Panc1 (cell line): Measurements from ENCODE around the gene RNF133. TPM values are rescaled to one million over a fixed set of nuclear protein-coding genes. Genes with fewer than 3 reads are reported as not detected.

Experiments used
- ATAC-seq: fragments of 200-7000 bp; cut with Tn5 transposase; 2 replicates; pipeline ENCODE4 v1.9.1; 2020; ENCODE audit warnings: mild to moderate bottlenecking, moderate library complexity
- BruUV-seq: library from RNA; stranded (reverse); fragments of 400-500 nt; replicated peaks from 2 replicates; lab custom pipeline; 2021; lab: Mats Ljungman, UMichigan
- CTCF ChIA-PET: fragments of 300-600 bp; sonication (Branson Sonifier 250); formaldehyde crosslinking; loops from one replicate; lab custom pipeline; 2022; ENCODE audit warnings: antibody characterized with exemption; lab: Charles Lee
- POLR2A ChIA-PET: fragments of 300-600 bp; sonication (Branson Sonifier 250); formaldehyde crosslinking; loops from one replicate; lab custom pipeline; 2022; ENCODE audit warnings: antibody characterized with exemption; lab: Charles Lee
- DNase-seq: peaks from one replicate; pipeline ENCODE4 v3.0.0-alpha.2; 2010; ENCODE audit warnings: low read depth, low spot score
- H3K27ac ChIP-seq: 2 replicates; pipeline ENCODE4 v1.5.1; 2011; ENCODE audit warnings: mild to moderate bottlenecking, low read length, inconsistent platforms
- H3K27me3 ChIP-seq: fragments of 200-500 bp; sonication (Bioruptor generic); 2 replicates; pipeline ENCODE4 v1.6.0; 2014; ENCODE audit warnings: low read length, inconsistent platforms; ENCODE audit not compliant: control insufficient read depth, insufficient read depth
- H3K36me3 ChIP-seq: fragments of 200-500 bp; sonication (Bioruptor generic); 2 replicates; pipeline ENCODE4 v1.5.1; 2014; ENCODE audit warnings: inconsistent platforms, mild to moderate bottlenecking, low read length, moderate library complexity; ENCODE audit not compliant: control insufficient read depth, insufficient read depth
- H3K4me1 ChIP-seq: 2 replicates; pipeline ENCODE4 v1.5.1; 2011; ENCODE audit warnings: inconsistent platforms, mild to moderate bottlenecking, low read length, moderate library complexity; ENCODE audit not compliant: control insufficient read depth, insufficient read depth
- H3K4me3 ChIP-seq, 2 experiments: 2 replicates each; pipeline ENCODE4 v1.5.1; 2011 to 2012; ENCODE audit warnings: low read depth in 2 of 2, low read length in 2 of 2, mild to moderate bottlenecking in 2 of 2, inconsistent platforms in 1 of 2, moderate library complexity in 1 of 2
- H3K9me3 ChIP-seq: fragments of 200-500 bp; sonication (Bioruptor generic); 2 replicates; pipeline ENCODE4 v1.5.1; 2014; ENCODE audit warnings: low read depth, mild to moderate bottlenecking, inconsistent platforms, low read length, moderate library complexity; ENCODE audit not compliant: control insufficient read depth, insufficient read depth
- POLR2AphosphoS5 ChIP-seq: IDR thresholded peaks from 2 replicates; pipeline ENCODE4 v1.6.1; 2012; ENCODE audit warnings: mild to moderate bottlenecking, low read depth, low read length, moderate library complexity
- SIN3A ChIP-seq: IDR thresholded peaks from 2 replicates; pipeline ENCODE4 v1.6.1; 2012; ENCODE audit warnings: low read depth, mild to moderate bottlenecking, low read length, moderate library complexity, borderline replicate concordance; ENCODE audit not compliant: insufficient read depth
- TCF7L2 ChIP-seq: IDR thresholded peaks from 2 replicates; pipeline ENCODE4 v1.6.1; 2011; ENCODE audit warnings: mild to moderate bottlenecking, low read depth, low read length, inconsistent platforms
- in situ Hi-C: cut with HindIII; loops from 2 replicates; pipeline ENCODE4 v1.10.0; 2016; ENCODE audit warnings: low sequenced_read_pairs, low pct_unique_long_range_greater_than_20kb
- intact Hi-C: fragments of 100-400 bp; cut with micrococcal nuclease; formaldehyde crosslinking; loops from one replicate; pipeline ENCODE4 v1.10.0; 2022; ENCODE audit not compliant: unreplicated experiment
- total RNA-seq: library from RNA; stranded (reverse); gene quantifications from one replicate; pipeline ENCODE4 v1.2.1, GENCODE V29; 2021; ENCODE audit not compliant: unreplicated experiment
- TF ChIP-seq, protein P1 (sequence below): fragments of 450-650 bp; IDR thresholded peaks from 2 replicates; pipeline ENCODE4 v1.5.1; 2017; ENCODE audit warnings: mild to moderate bottlenecking
- TF ChIP-seq, protein P2 (sequence below), 2 experiments: IDR thresholded peaks; 2 replicates each; pipeline ENCODE4 v1.6.1; 2011 to 2012; ENCODE audit warnings: low read depth in 2 of 2, control low read depth in 1 of 2, low read length in 1 of 2, mild to moderate bottlenecking in 1 of 2, moderate library complexity in 1 of 2; ENCODE audit not compliant: insufficient read depth in 1 of 2

RNF133 gene
- total RNA-seq, 1 experiment from 2014 or later = not detected

DNA sequence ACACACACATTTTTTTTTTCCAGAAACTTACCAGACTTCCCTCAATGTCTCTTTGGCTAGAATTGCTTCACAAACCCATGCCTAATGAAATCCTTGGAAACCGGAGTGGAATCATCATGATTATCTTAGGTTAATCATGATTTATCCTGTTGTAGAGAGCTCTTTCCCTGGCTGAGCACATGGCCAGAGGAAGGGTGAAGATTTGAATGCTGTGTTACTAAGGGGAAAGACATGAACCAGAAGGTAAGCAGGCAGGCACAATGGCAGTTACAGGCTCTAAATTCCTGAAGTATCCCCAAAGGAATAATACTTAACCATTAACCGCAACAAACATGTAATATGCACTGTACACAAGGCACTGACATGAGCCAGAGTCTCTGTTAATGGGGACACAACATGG, 7.9 kb upstream of the RNF133 start:
- TF ChIP-seq SIN3A (no peak), POLR2AphosphoS5 (no peak), TCF7L2 (no peak)
- TF ChIP-seq, protein P1, sequence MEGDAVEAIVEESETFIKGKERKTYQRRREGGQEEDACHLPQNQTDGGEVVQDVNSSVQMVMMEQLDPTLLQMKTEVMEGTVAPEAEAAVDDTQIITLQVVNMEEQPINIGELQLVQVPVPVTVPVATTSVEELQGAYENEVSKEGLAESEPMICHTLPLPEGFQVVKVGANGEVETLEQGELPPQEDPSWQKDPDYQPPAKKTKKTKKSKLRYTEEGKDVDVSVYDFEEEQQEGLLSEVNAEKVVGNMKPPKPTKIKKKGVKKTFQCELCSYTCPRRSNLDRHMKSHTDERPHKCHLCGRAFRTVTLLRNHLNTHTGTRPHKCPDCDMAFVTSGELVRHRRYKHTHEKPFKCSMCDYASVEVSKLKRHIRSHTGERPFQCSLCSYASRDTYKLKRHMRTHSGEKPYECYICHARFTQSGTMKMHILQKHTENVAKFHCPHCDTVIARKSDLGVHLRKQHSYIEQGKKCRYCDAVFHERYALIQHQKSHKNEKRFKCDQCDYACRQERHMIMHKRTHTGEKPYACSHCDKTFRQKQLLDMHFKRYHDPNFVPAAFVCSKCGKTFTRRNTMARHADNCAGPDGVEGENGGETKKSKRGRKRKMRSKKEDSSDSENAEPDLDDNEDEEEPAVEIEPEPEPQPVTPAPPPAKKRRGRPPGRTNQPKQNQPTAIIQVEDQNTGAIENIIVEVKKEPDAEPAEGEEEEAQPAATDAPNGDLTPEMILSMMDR = no peak
- TF ChIP-seq, protein P2, sequence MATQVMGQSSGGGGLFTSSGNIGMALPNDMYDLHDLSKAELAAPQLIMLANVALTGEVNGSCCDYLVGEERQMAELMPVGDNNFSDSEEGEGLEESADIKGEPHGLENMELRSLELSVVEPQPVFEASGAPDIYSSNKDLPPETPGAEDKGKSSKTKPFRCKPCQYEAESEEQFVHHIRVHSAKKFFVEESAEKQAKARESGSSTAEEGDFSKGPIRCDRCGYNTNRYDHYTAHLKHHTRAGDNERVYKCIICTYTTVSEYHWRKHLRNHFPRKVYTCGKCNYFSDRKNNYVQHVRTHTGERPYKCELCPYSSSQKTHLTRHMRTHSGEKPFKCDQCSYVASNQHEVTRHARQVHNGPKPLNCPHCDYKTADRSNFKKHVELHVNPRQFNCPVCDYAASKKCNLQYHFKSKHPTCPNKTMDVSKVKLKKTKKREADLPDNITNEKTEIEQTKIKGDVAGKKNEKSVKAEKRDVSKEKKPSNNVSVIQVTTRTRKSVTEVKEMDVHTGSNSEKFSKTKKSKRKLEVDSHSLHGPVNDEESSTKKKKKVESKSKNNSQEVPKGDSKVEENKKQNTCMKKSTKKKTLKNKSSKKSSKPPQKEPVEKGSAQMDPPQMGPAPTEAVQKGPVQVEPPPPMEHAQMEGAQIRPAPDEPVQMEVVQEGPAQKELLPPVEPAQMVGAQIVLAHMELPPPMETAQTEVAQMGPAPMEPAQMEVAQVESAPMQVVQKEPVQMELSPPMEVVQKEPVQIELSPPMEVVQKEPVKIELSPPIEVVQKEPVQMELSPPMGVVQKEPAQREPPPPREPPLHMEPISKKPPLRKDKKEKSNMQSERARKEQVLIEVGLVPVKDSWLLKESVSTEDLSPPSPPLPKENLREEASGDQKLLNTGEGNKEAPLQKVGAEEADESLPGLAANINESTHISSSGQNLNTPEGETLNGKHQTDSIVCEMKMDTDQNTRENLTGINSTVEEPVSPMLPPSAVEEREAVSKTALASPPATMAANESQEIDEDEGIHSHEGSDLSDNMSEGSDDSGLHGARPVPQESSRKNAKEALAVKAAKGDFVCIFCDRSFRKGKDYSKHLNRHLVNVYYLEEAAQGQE (IDR thresholded peaks at IDR 0.05; ENCODE audit: insufficient read depth in 1 of 2, low read depth in 2 of 2, low read length in 1 of 2) = no peak
- in situ Hi-C loops = no loop called here

DNA sequence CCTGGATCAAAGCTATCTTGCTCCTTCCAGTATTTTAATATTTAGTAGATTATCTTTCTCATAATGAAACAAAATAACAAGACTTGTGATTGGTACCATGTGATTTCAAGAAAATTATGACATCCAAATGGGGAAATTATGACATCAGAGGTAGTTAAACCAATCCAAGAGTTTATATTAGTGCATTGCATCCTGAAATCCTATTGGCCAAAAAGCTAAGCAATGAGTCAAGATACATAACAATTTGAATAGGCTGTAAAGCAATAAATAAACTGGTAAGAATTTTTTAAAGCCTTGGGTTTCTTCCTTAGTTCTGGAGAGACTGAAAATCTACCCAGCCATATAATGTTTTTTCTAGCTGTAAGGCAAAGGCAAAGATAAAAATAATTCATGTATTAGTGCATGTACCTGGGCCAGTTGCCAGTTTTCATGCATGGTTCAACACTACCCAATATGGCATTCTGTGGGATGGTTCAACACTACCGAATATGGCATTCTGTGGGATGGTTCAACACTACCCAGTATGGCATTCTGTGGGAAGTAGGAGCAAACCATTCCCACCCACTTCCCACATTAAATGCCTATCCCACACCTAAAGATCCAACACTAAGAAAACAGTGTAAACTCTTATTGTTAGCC, 4.1 kb upstream of the RNF133 start, which contains the start of gene RNF148:
RNF148 (minus strand) TSS at position 51 of the 639 bp plus-strand sequence. CDS start 172 bp downstream, outside the sequence.
- intact Hi-C loops (no loop called here), in situ Hi-C loops (no loop called here)
- POLR2A ChIA-PET = no interaction called here
- no peak for ATAC-seq
- BruUV-seq = no TSS peak
- TF ChIP-seq, protein P1 = no peak
- no peak for TF ChIP-seq POLR2AphosphoS5
- TF ChIP-seq, protein P2 (IDR thresholded peaks at IDR 0.05; ENCODE audit: insufficient read depth in 1 of 2, low read depth in 2 of 2, low read length in 1 of 2) = no peak
- TF ChIP-seq TCF7L2 = no peak
- TF ChIP-seq SIN3A = no peak
- H3K9me3 ChIP-seq = no peaks in the 10 kb centered on the region
- no peaks in the 10 kb centered on the region; the same call in 1 of the 2 replicates for H3K36me3 ChIP-seq
- H3K27me3 ChIP-seq = no peaks in the 10 kb centered on the region
- no peak for DNase-seq
- no peaks in the 10 kb centered on the region for H3K4me1 ChIP-seq
- no peak within 1 kb of the TSS for H3K4me3 ChIP-seq
- CTCF ChIA-PET = no interaction called here
- no peak within 1 kb of the TSS for H3K27ac ChIP-seq

More for the DNA sequence above, 7.9 kb upstream of the RNF133 start:
- DNase-seq = no peak
- intact Hi-C loops = no loop called here
- ATAC-seq = no peak
- H3K36me3 ChIP-seq = no peaks in the 10 kb centered on the region; the same call in 1 of the 2 replicates
- POLR2A ChIA-PET = interaction anchor here (0.7 kb wide), 1 partner anchor 755 kb away, joined by 3 read pairs; no protein-coding TSS in a partner anchor
- CTCF ChIA-PET = no interaction called here
- H3K27ac ChIP-seq = no peak overlapping the region
- no peaks in the 10 kb centered on the region for H3K27me3 ChIP-seq
- H3K4me1 ChIP-seq = no peaks in the 10 kb centered on the region
- no peak overlapping the region for H3K4me3 ChIP-seq
- H3K9me3 ChIP-seq = no peaks in the 10 kb centered on the region
- no TSS peak for BruUV-seq
